Common myeloid progenitor, CD34-positive (primary cell): ENCODE measurements around the gene RARRES2. TPM values are rescaled to one million over a fixed set of nuclear protein-coding genes. Genes with fewer than 3 reads are reported as not detected.
A peak's percentile ranks its signal among the peaks of the same experiment; 100 is the strongest.
"Not testable (repeated sequence)": the region's sequence is repeated elsewhere in the genome, so short reads cannot be mapped to it uniquely, and the experiment has no call there.

Source experiments
- CTCF ChIA-PET: fragments of 350-600 bp; sonication (Branson Sonifier 250); formaldehyde crosslinking; loops from one replicate; lab custom pipeline; 2021; ENCODE audit warnings: antibody characterized with exemption; lab: Charles Lee
- POLR2A ChIA-PET: fragments of 350-600 bp; sonication (Branson Sonifier 250); formaldehyde crosslinking; loops from one replicate; lab custom pipeline; 2021; ENCODE audit warnings: antibody characterized with exemption; lab: Charles Lee
- DNase-seq, 3 donors: peaks; one replicate each; pipeline versions ENCODE4 v3.0.0 to v3.0.0-alpha.2; 2013
- H3K27ac ChIP-seq, 2 experiments: 1 replicate in 1 of 2; 2 replicates in 1 of 2; pipeline ENCODE4 v1.7.0; 2013; ENCODE audit warnings: inconsistent platforms in 2 of 2, low read length in 2 of 2, mild to moderate bottlenecking in 2 of 2, low read depth in 1 of 2, moderate library complexity in 1 of 2; ENCODE audit not compliant: severe bottlenecking in 2 of 2, insufficient read depth in 1 of 2, poor library complexity in 1 of 2
- H3K27me3 ChIP-seq, 5 experiments: replicated peaks in 2 of 5; 1 replicate in 3 of 5; 2 replicates in 2 of 5; pipeline versions ENCODE4 v1.6.1 to v1.7.0; 2013; ENCODE audit warnings: low read length in 4 of 5, mild to moderate bottlenecking in 2 of 5, moderate library complexity in 2 of 5, inconsistent platforms in 1 of 5; ENCODE audit not compliant: insufficient read depth in 5 of 5, control insufficient read depth in 4 of 5
- H3K36me3 ChIP-seq, 4 experiments: 1 replicate in 2 of 4; 2 replicates in 2 of 4; pipeline versions ENCODE4 v1.6.1 to v1.7.0; 2013; ENCODE audit warnings: low read length in 3 of 4, control low read depth in 1 of 4, mild to moderate bottlenecking in 1 of 4; ENCODE audit not compliant: control insufficient read depth in 4 of 4, insufficient read depth in 4 of 4
- H3K4me1 ChIP-seq, 4 experiments: 1 replicate in 3 of 4; 2 replicates in 1 of 4; pipeline versions ENCODE4 v1.6.1 to v1.7.1; 2013; ENCODE audit warnings: low read length in 3 of 4, mild to moderate bottlenecking in 3 of 4, control low read depth in 1 of 4, inconsistent platforms in 1 of 4, moderate library complexity in 1 of 4; ENCODE audit not compliant: control insufficient read depth in 4 of 4, insufficient read depth in 4 of 4; ENCODE audit errors: control extremely low read depth in 1 of 4
- H3K4me3 ChIP-seq, 7 experiments: 1 replicate in 4 of 7; 2 replicates in 3 of 7; pipeline versions ENCODE4 v1.5.1 to v1.7.0; 2013; ENCODE audit warnings: mild to moderate bottlenecking in 7 of 7, low read length in 6 of 7, moderate library complexity in 6 of 7, inconsistent platforms in 2 of 7, low read depth in 2 of 7, control low read depth in 1 of 7; ENCODE audit not compliant: insufficient read depth in 4 of 7, control insufficient read depth in 1 of 7; ENCODE audit errors: extremely low read depth in 1 of 7
- H3K9me3 ChIP-seq, 5 experiments: 1 replicate in 4 of 5; 2 replicates in 1 of 5; pipeline versions ENCODE4 v1.6.1 to v1.7.1; 2013; ENCODE audit warnings: low read length in 4 of 5, mild to moderate bottlenecking in 2 of 5, inconsistent platforms in 1 of 5, low read depth in 1 of 5, moderate library complexity in 1 of 5; ENCODE audit not compliant: control insufficient read depth in 4 of 5, insufficient read depth in 2 of 5; ENCODE audit errors: control extremely low read depth in 1 of 5
- WGBS: methylation state at CpG from one replicate; pipeline ENCODE4 v1.1.5; 2013; ENCODE audit not compliant: insufficient coverage; 5-methylcytosine and 5-hydroxymethylcytosine counted together
- polyA plus RNA-seq: library from polyadenylated mRNA; unstranded; fragments of 120-200 nt; gene quantifications from one replicate; pipeline ENCODE4 v1.2.1, GENCODE V29; 2013

RARRES2 gene
- 1.8 TPM for polyA plus RNA-seq

GRCh38 chr7:150341263-150342120, at the start of gene RARRES2:
Gene RARRES2 (minus strand): TSS chr7:150341629. CDS start chr7:150340609, 1,020 bp downstream.
- H3K27ac ChIP-seq: no peak within 1 kb of the TSS
- H3K4me1 ChIP-seq: peaks cover 2 to 30% (median 19%) of the 10 kb centered on the region in 4 experiments
- 43% methylated on average over 38 of the region's 49 CpGs for WGBS

GRCh38 chr7:150390205-150390604, 48.8 kb upstream of the RARRES2 start:
- CTCF ChIA-PET: no interaction called here
- Histone ChIP-seq H3K27ac (no peak overlapping the region), H3K9me3 (no peaks in the 10 kb centered on the region), H3K27me3 (no peaks in the 10 kb centered on the region), H3K36me3 (peaks cover 0 to 9% (median 8%) of the 10 kb centered on the region in 4 experiments), H3K4me3 (no peak overlapping the region), H3K4me1 (peaks cover 0 to 3% (median 0%) of the 10 kb centered on the region in 4 experiments)
- DNase-seq: no peak
- POLR2A ChIA-PET: no interaction called here
- WGBS: 98% methylated on average over 7 of the region's 7 CpGs

More at GRCh38 chr7:150341263-150342120, at the start of gene RARRES2:
- POLR2A ChIA-PET: no interaction called here
- H3K36me3 ChIP-seq: peaks cover 0 to 16% (median 9%) of the 10 kb centered on the region in 4 experiments
- CTCF ChIA-PET: interaction anchor here (5.3 kb wide), 1 partner anchor 15 kb away, joined by 30 read pairs; no protein-coding TSS in a partner anchor
- H3K4me3 ChIP-seq: peak within 1 kb of the TSS in 5 of 7 experiments; percentile 23 to 64 (median 55)
- H3K9me3 ChIP-seq: peaks cover 0 to 8% (median 4%) of the 10 kb centered on the region in 5 experiments
- H3K27me3 ChIP-seq: peaks cover 0 to 23% (median 3%) of the 10 kb centered on the region in 5 experiments
- peak in 1 of 3 donors; percentile 33 for DNase-seq

GRCh38 chr7:150389532-150389816, 48.0 kb upstream of the RARRES2 start:
- Histone ChIP-seq H3K4me3 (no peak overlapping the region), H3K9me3 (no peaks in the 10 kb centered on the region), H3K27me3 (no peaks in the 10 kb centered on the region), H3K4me1 (peaks cover 0 to 8% (median 0%) of the 10 kb centered on the region in 4 experiments), H3K27ac (no peak overlapping the region), H3K36me3 (peaks cover 0 to 9% (median 8%) of the 10 kb centered on the region in 4 experiments)
- ChIA-PET POLR2A (interaction anchor here (1.5 kb wide), 1 partner anchor 15 kb away, joined by 6 read pairs; a partner anchor contains a TSS), CTCF (interaction anchor here (0.6 to 1.9 kb wide), 9 partner anchors 11 to 104 kb away, joined by 3 to 7 read pairs (median 4); partner anchors contain the start of gene ZNF775)
- no peak for DNase-seq
- WGBS: 100% methylated on average over 1 of the region's 5 CpGs

- peaks cover 0 to 9% (median 8%) of the 10 kb centered on the region in 4 experiments for H3K36me3 ChIP-seq
- no peak overlapping the region for H3K27ac ChIP-seq
- POLR2A ChIA-PET: interaction anchor here (1.5 kb wide), 1 partner anchor 16 kb away, joined by 6 read pairs; a partner anchor contains a TSS
- DNase-seq: peak in 2 of 3 donors; percentile 47 to 48
- no peaks in the 10 kb centered on the region for H3K9me3 ChIP-seq
- CTCF ChIA-PET: interaction anchor here (0.6 to 1.9 kb wide), 13 partner anchors 11 to 103 kb away, joined by 3 to 7 read pairs (median 4); partner anchors contain the start of gene ZNF775
- no peaks in the 10 kb centered on the region for H3K27me3 ChIP-seq
- WGBS: 77% methylated on average over 17 of the region's 20 CpGs
- no peak overlapping the region for H3K4me3 ChIP-seq
- H3K4me1 ChIP-seq: peaks cover 0 to 14% (median 0%) of the 10 kb centered on the region in 4 experiments
Measured at GRCh38 chr7:150388709-150389531, 47.5 kb upstream of the RARRES2 start.

- Histone ChIP-seq H3K4me1 (peaks cover 0 to 19% (median 0%) of the 10 kb centered on the region in 4 experiments), H3K27ac (no peak overlapping the region), H3K9me3 (no peaks in the 10 kb centered on the region), H3K27me3 (no peaks in the 10 kb centered on the region), H3K36me3 (peaks cover 0 to 8% (median 7%) of the 10 kb centered on the region in 4 experiments), H3K4me3 (no peak overlapping the region)
- DNase-seq: no peak
- WGBS: 88% methylated on average over 7 of the region's 7 CpGs
- POLR2A ChIA-PET: interaction anchor here (1.5 kb wide), 1 partner anchor 17 kb away, joined by 6 read pairs; a partner anchor contains a TSS
- CTCF ChIA-PET: interaction anchor here (1.0 to 1.9 kb wide), 9 partner anchors 10 to 101 kb away, joined by 3 to 7 read pairs (median 5); partner anchors contain the start of gene ZNF775
Measured at GRCh38 chr7:150388306-150388705, 46.9 kb upstream of the RARRES2 start.

- CTCF ChIA-PET: interaction anchor here (1.3 to 3.0 kb wide), 2 partner anchors 11 to 20 kb away, joined by 5 to 10 read pairs; a partner anchor contains a TSS
Measured at GRCh38 chr7:150385884-150386283, 44.5 kb upstream of the RARRES2 start.

More at GRCh38 chr7:150385884-150386283, 44.5 kb upstream of the RARRES2 start:
- H3K27ac ChIP-seq, POLR2A ChIA-PET, DNase-seq, H3K4me3 ChIP-seq, H3K27me3 ChIP-seq, H3K36me3 ChIP-seq, H3K9me3 ChIP-seq: not testable (repeated sequence)
- H3K4me1 ChIP-seq: peaks cover 0 to 22% (median 0%) of the 10 kb centered on the region in 4 experiments
- WGBS: 65% methylated on average over 4 of the region's 6 CpGs
